NCI-H460 (cell line): ENCODE measurements around the gene KRTAP9-7. TPM values are rescaled to one million over a fixed set of nuclear protein-coding genes. Genes with fewer than 3 reads are reported as not detected.
"Not testable (repeated sequence)": the region's sequence is repeated elsewhere in the genome, so short reads cannot be mapped to it uniquely, and the experiment has no call there.

Source experiments
- DNase-seq: peaks from one replicate; pipeline ENCODE4 v3.0.0-alpha.2; 2016; ENCODE audit warnings: low read depth; ENCODE audit errors: extremely low read depth
- polyA plus RNA-seq: library from polyadenylated mRNA; depleted of rRNA; stranded (reverse); fragments of >200 nt; gene quantifications from 2 replicates; pipeline ENCODE4 v1.2.3, GENCODE V29; 2014; cell fraction: nucleus; rRNA removed
- total RNA-seq: library from RNA; depleted of rRNA; stranded (reverse); fragments of >200 nt; shearing (Covaris generic); gene quantifications from 2 replicates; pipeline ENCODE4 v1.2.3, GENCODE V29; 2014; rRNA removed

Gene KRTAP9-7
- total RNA-seq: not detected in 2 replicates
- not detected in 2 replicates for polyA plus RNA-seq

- not testable (repeated sequence) for DNase-seq
Measured at GRCh38 chr17:41275648-41276190, at the start of gene KRTAP9-7. Gene KRTAP9-7, plus strand, starts transcription at chr17:41275698. Its CDS starts 0 bp downstream, at chr17:41275698.

GRCh38 chr17:41226051-41226450, 49.4 kb upstream of the KRTAP9-7 start:
- no peak for DNase-seq

- not testable (repeated sequence) for DNase-seq
Measured at GRCh38 chr17:41226598-41227095, 48.9 kb upstream of the KRTAP9-7 start, which contains the start of gene KRTAP9-2. Gene KRTAP9-2, plus strand, starts transcription at chr17:41226648. Its CDS starts 7 bp downstream, at chr17:41226655.

GRCh38 chr17:41230094-41230493, 45.4 kb upstream of the KRTAP9-7 start:
- DNase-seq: no peak

GRCh38 chr17:41231731-41232130, 43.8 kb upstream of the KRTAP9-7 start:
- DNase-seq: no peak

- DNase-seq: not testable (repeated sequence)
Measured at GRCh38 chr17:41232399-41233105, 42.9 kb upstream of the KRTAP9-7 start, which contains the start of gene KRTAP9-3. Gene KRTAP9-3, plus strand, starts transcription at chr17:41232449. Its CDS starts 53 bp downstream, at chr17:41232502.

- DNase-seq: not testable (repeated sequence)
Measured at GRCh38 chr17:41237116-41237515, 38.4 kb upstream of the KRTAP9-7 start.

GRCh38 chr17:41237949-41238437, 37.5 kb upstream of the KRTAP9-7 start, which contains the start of gene KRTAP9-8:
Gene KRTAP9-8, plus strand, starts transcription at chr17:41237999. Its CDS starts 53 bp downstream, at chr17:41238052.
- DNase-seq: not testable (repeated sequence)

GRCh38 chr17:41246995-41247787, 28.3 kb upstream of the KRTAP9-7 start:
- not testable (repeated sequence) for DNase-seq

- not testable (repeated sequence) for DNase-seq
Measured at GRCh38 chr17:41249637-41250240, 25.8 kb upstream of the KRTAP9-7 start, which contains the start of gene KRTAP9-4. Gene KRTAP9-4, plus strand, starts transcription at chr17:41249687. Its CDS starts 34 bp downstream, at chr17:41249721.

- DNase-seq: no peak
Measured at GRCh38 chr17:41251261-41251660, 24.2 kb upstream of the KRTAP9-7 start.

- DNase-seq: no peak
Measured at GRCh38 chr17:41254861-41255260, 20.6 kb upstream of the KRTAP9-7 start.

GRCh38 chr17:41255381-41256290, 19.9 kb upstream of the KRTAP9-7 start, which contains the start of gene KRTAP9-9:
Gene KRTAP9-9, plus strand, starts transcription at chr17:41255384.
- not testable (repeated sequence) for DNase-seq

GRCh38 chr17:41256291-41256685, 19.2 kb upstream of the KRTAP9-7 start:
- no peak for DNase-seq

- no peak for DNase-seq
Measured at GRCh38 chr17:41258406-41258805, 17.1 kb upstream of the KRTAP9-7 start.

GRCh38 chr17:41263212-41263611, 12.3 kb upstream of the KRTAP9-7 start:
- DNase-seq: no peak

GRCh38 chr17:41264599-41264998, 10.9 kb upstream of the KRTAP9-7 start:
- no peak for DNase-seq

- DNase-seq: no peak
Measured at GRCh38 chr17:41265078-41265477, 10.4 kb upstream of the KRTAP9-7 start, which contains the start of gene KRTAP9-6. Gene KRTAP9-6, plus strand, starts transcription at chr17:41265378. Its CDS starts 0 bp downstream, at chr17:41265378.

- no peak for DNase-seq
Measured at GRCh38 chr17:41267711-41268110, 7.8 kb upstream of the KRTAP9-7 start.
